ENCODE measurements around the gene USP34. TPM values are rescaled to one million over a fixed set of nuclear protein-coding genes. Genes with fewer than 3 reads are reported as not detected.
A peak's percentile ranks its signal among the peaks of the same experiment; 100 is the strongest.
"Not testable (repeated sequence)": the region's sequence is repeated elsewhere in the genome, so short reads cannot be mapped to it uniquely, and the experiment has no call there.

The USP34 gene
- total RNA-seq, 1 donor from 2014 or later, result 83.2 TPM

DNA sequence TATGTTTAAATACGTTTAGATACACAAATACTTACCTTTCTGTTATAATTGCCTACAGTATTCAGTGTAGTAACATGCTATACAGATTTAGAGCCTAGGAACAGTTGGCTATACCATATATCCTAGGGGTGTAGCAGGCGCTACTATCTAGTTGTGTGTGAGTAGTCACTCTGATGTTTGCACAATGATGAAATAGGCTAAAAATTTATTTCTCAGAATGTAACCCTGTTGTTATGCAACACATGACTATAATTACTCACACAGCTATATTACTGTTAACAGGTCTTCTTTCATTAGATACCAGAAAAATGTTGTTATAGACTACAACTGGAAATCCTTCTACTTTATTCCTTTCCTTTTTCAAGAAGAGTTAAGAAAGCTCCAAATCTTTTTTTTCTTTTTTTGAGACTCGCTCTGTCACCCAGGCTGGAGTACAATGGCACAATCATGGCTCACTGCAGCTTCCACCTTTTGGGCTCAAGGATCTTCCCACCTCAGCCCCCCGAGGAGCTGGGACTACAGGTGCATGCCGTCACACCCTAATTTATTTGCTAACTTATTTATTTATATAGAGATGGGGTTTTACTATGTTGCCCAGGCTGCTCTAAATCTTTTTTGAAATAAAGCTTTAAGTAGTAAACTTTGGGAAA, 260.4 kb downstream of the USP34 start:
- no peaks in the 10 kb centered on the region for H3K27me3 ChIP-seq (ENCODE audit: control insufficient read depth, insufficient read depth, low read length)
- TF ChIP-seq, protein P1, sequence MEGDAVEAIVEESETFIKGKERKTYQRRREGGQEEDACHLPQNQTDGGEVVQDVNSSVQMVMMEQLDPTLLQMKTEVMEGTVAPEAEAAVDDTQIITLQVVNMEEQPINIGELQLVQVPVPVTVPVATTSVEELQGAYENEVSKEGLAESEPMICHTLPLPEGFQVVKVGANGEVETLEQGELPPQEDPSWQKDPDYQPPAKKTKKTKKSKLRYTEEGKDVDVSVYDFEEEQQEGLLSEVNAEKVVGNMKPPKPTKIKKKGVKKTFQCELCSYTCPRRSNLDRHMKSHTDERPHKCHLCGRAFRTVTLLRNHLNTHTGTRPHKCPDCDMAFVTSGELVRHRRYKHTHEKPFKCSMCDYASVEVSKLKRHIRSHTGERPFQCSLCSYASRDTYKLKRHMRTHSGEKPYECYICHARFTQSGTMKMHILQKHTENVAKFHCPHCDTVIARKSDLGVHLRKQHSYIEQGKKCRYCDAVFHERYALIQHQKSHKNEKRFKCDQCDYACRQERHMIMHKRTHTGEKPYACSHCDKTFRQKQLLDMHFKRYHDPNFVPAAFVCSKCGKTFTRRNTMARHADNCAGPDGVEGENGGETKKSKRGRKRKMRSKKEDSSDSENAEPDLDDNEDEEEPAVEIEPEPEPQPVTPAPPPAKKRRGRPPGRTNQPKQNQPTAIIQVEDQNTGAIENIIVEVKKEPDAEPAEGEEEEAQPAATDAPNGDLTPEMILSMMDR (IDR thresholded peaks at IDR 0.05; ENCODE audit: insufficient read depth, low read length, severe bottlenecking), result no peak
- H3K4me3 ChIP-seq (ENCODE audit: low read depth, low read length), result no peak overlapping the region
- H3K36me3 ChIP-seq (ENCODE audit: control insufficient read depth, insufficient read depth, low read length), result peaks cover 8% of the 10 kb centered on the region
- DNase-seq (ENCODE audit: low read depth) (peak; percentile 97), FAIRE-seq (no peak)

DNA sequence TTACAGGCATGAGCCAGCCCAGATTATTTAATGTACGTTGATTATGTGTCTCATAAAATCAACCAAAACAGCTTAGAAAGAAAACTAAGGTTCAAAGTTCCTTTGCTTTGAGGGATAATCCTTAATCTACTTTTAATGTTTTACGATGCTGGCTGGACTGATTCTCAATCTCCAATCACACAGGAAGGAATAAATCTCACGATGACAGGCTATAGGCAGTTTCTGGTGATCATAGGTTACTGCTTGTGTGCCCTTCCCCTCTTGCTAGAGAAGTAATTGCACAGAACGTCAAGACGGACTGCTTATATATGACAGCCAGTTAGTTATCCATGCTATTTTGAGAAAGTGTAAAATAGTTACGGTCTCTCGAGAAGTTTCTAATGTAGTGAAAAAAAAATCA, 265.8 kb downstream of the USP34 start:
- no peak for FAIRE-seq
- Histone ChIP-seq H3K36me3 (ENCODE audit: control insufficient read depth, insufficient read depth, low read length) (peaks cover 10% of the 10 kb centered on the region), H3K4me3 (ENCODE audit: low read depth, low read length) (no peak overlapping the region), H3K27me3 (ENCODE audit: control insufficient read depth, insufficient read depth, low read length) (no peaks in the 10 kb centered on the region)
- DNase-seq (ENCODE audit: low read depth), result no peak
- TF ChIP-seq, protein P1 (IDR thresholded peaks at IDR 0.05; ENCODE audit: insufficient read depth, low read length, severe bottlenecking), result no peak

DNA sequence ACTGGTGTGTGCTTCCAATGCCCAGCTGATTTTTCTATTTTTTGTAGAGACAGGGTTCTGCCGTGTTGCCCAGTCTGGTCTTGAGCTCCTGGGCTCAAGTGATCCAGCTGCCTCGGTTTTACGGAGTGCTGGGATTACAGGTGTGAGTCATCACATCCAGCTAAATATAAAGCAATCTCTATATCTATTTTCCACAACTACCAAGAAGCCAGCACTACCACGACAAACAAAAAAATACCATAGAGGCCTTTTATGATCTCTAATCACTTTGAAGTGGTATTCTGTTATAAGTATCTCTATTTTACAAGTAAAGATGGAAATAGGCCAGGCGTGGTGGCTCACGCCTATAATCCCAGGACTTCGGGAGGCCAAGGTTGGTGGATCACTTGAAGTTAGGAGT, 274.2 kb downstream of the USP34 start:
- DNase-seq (ENCODE audit: low read depth) (no peak), FAIRE-seq (no peak)
- no peak overlapping the region for H3K4me3 ChIP-seq (ENCODE audit: low read depth, low read length)
- TF ChIP-seq, protein P1 (IDR thresholded peaks at IDR 0.05; ENCODE audit: insufficient read depth, low read length, severe bottlenecking), result no peak
- H3K36me3 ChIP-seq (ENCODE audit: control insufficient read depth, insufficient read depth, low read length), result peaks cover 1% of the 10 kb centered on the region
- no peaks in the 10 kb centered on the region for H3K27me3 ChIP-seq (ENCODE audit: control insufficient read depth, insufficient read depth, low read length)

DNA sequence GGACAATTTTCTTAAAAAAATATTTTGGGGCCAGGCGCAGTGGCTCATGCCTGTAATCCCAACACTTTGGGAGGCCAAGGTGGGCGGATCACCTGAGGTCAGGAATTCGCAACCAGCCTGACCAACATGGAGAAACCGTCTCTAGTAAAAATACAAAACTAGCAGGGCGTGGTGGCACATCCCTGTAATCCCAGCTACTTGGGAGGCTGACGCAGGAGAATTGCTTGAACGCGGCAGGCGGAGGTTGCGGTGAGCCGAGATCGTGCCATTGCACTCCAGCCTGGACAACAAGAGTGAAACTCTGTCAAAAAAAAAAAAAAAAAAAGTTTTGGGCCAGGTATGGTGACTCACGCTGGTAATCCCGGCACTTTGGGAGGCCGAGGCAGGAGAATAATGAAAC, 276.2 kb downstream of the USP34 start:
- not testable (repeated sequence) for H3K27me3 ChIP-seq (ENCODE audit: control insufficient read depth, insufficient read depth, low read length); DNase-seq (ENCODE audit: low read depth); FAIRE-seq; H3K36me3 ChIP-seq (ENCODE audit: control insufficient read depth, insufficient read depth, low read length); H3K4me3 ChIP-seq (ENCODE audit: low read depth, low read length)

DNA sequence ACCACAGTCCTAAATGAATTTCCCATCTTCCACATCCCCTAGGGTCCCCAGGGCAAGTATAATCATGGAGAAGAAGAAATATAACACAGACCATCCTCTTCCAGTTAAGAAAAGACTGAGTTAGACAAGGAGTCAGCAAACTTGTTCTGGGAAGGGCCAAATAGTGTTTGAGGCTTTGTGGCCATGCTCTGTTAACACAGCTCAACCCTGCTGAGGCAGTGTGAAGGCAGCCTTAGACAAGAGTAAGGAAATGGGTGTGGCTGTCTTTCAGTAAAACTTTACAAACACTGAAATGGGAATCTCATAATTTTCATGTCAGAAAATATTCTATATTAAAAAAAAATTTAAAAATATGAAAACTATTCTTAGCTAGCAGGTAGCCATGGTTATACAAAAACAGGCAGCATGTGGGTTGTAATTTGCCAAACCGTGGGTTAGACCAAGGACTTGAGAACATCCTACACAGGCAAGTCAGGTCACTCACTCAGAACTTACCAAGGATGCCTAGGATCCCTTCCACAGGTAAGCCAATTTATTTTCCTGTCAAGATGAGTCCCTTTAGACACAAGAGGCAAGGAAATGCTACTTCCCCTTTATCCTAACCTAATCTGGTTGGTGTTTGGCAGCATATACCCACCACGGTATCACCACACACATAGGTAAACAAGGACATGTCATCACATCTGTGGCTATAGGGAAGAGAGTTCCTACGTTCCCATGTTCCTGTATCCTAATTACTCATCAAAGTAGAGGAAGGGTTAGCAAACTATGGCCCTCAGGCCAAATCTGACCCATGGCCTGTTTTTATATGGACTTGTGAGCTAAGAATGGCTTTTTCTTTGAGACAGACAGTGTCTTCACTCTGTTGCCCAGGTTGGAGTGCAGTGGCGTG, 277.0 kb downstream of the USP34 start:
- DNase-seq (ENCODE audit: low read depth) (peak; percentile 72), FAIRE-seq (no peak)
- Histone ChIP-seq H3K36me3 (ENCODE audit: control insufficient read depth, insufficient read depth, low read length) (no peaks in the 10 kb centered on the region), H3K27me3 (ENCODE audit: control insufficient read depth, insufficient read depth, low read length) (no peaks in the 10 kb centered on the region), H3K4me3 (ENCODE audit: low read depth, low read length) (no peak overlapping the region)
- TF ChIP-seq, protein P1 (IDR thresholded peaks at IDR 0.05; ENCODE audit: insufficient read depth, low read length, severe bottlenecking), result no peak

DNA sequence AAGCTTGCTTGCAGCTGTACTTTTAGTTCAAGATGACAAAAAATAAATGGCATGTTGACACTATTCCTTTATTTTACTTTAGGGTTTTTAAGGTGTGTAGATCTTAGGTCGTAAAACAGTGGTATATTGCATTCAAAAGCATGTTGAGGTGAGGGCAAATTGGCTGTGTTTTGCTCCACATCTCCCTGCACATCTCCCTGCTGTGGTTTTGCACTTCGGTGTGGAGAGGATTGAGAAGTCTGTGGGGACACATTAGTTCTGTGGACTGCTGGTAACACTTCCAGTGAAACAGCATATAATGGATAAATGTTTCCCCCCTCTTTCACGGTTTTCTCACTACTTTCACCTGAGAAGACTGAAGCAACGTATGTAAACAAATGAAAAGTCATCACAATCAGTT, 283.8 kb downstream of the USP34 start:
- Histone ChIP-seq H3K4me3 (ENCODE audit: low read depth, low read length) (no peak overlapping the region), H3K36me3 (ENCODE audit: control insufficient read depth, insufficient read depth, low read length) (peaks cover 12% of the 10 kb centered on the region), H3K27me3 (ENCODE audit: control insufficient read depth, insufficient read depth, low read length) (no peaks in the 10 kb centered on the region)
- TF ChIP-seq, protein P1 (IDR thresholded peaks at IDR 0.05; ENCODE audit: insufficient read depth, low read length, severe bottlenecking), result no peak
- FAIRE-seq, result no peak
- DNase-seq (ENCODE audit: low read depth), result no peak
